Measurements from ENCODE around the gene MNS1. TPM values are rescaled to one million over a fixed set of nuclear protein-coding genes. Genes with fewer than 3 reads are reported as not detected.

Gene MNS1
- polyA plus RNA-seq, 3 donors from 2014 or later = 0.09 TPM; not detected in 2

Other genes starting within 250 kb of the MNS1 start
- gene RFX7, start 221.3 kb downstream of the MNS1 start, polyA plus RNA-seq = 1 to 10 TPM in 2 of 3 donors, under 1 TPM in 1; 0.03 to 4.7 (median 2.4) TPM
- gene TEX9, start 99.7 kb downstream of the MNS1 start, polyA plus RNA-seq = under 1 TPM in 1 of 3 donors, not detected in 2; 0.53 TPM

All from immature natural killer cell (primary cell).